PC-3 (cell line): ENCODE results near the gene DRD2.

Experiments
- CTCF ChIP-seq: fragments of 300-600 bp; sonication (generic); conservative IDR thresholded peaks from 2 replicates; pipeline ENCODE4 v1.5.1; 2017; ENCODE audit warnings: antibody characterized with exemption, low read depth, mild to moderate bottlenecking, low read length
- EZH2 ChIP-seq: fragments of 300-600 bp; sonication (generic); IDR thresholded peaks from one replicate; pipeline ENCODE4 v1.6.1; 2017; ENCODE audit warnings: antibody characterized with exemption, mild to moderate bottlenecking, low read length; ENCODE audit not compliant: unreplicated experiment

- TF ChIP-seq CTCF = no peak
- no peak for TF ChIP-seq EZH2
Observed at GRCh38 chr11:113373981-113374560, 101.1 kb downstream of the DRD2 start.
